COLO829 (cell line): ENCODE data around the gene MCUB.
"Not testable (repeated sequence)": the region's sequence is repeated elsewhere in the genome, so short reads cannot be mapped to it uniquely, and the experiment has no call there.

ENCODE experiments used
- DNase-seq: peaks from one replicate; pipeline ENCODE4 v3.0.0; 2012; ENCODE audit warnings: low spot score

MCUB gene

GRCh38 chr4:109559983-109560686, at the start of gene MCUB:
Gene MCUB, plus strand, starts transcription at chr4:109560246. Its CDS starts 92 bp downstream, at chr4:109560338.
- peak; percentile 88 for DNase-seq

- DNase-seq: no peak
Measured at GRCh38 chr4:109510687-109511086, 49.4 kb upstream of the MCUB start.

DNA sequence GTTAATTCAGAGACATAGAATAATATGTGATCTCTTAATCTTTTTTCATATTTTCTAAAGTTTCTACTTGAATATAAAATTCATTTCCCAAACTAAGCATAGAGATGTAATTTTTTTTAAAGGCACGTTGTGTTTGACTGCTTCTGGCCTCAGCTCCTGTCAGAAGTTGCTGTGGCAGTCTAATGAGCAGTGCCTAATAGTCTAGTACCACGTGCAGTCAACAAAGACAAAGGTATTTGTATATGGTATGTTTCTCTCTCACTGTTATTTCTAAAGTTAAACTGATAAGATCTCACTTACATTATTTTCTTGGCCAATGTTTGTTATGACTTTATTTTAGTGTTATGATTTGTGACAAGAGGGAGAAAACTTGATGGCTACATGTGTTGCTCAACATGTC, 48.6 kb upstream of the MCUB start:
- DNase-seq: no peak

- DNase-seq: not testable (repeated sequence)
Measured at GRCh38 chr4:109513368-109513767, 46.7 kb upstream of the MCUB start.

- DNase-seq: no peak
Measured at GRCh38 chr4:109532182-109532581, 27.9 kb upstream of the MCUB start.

DNA sequence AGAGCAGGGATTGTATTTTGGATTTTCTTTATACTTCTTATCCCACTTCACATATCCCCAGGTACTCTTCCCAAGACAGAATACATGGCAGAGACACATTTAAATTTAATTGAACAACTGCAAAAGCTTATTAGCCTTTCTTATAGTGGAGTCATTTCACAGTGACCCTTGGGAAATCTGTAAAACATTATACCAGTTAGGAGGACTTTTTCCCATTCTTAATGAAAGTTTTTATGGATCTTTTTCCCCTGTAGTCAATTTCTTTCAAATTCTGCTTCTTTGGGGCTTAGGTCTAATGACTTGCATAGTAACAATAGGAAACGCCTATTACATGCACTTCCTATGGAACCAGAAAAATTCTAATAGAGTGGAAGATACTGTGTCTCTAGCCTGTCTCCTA, 14.6 kb upstream of the MCUB start:
- DNase-seq: no peak

- no peak for DNase-seq
Measured at GRCh38 chr4:109547394-109547793, 12.7 kb upstream of the MCUB start.

DNA sequence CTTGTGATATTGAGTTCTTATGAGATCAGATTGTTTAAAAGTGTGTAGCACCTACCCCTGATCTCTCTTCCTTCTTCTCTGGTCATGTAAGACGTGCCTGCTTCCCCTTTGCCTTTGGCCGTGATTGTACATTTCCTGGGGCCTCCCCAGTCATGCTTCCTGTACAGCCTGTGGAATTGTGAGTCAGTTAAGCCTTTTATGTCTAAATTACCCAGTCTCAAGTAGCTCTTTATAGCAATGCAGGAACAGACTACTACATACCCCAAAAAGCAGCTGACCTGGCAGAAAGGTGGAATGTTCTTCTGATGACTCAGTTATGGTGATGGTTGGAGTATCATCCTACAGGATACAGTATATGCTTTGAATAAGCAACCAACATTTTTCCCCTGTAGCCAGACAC, 11.4 kb upstream of the MCUB start:
- DNase-seq: peak; percentile 90

GRCh38 chr4:109552237-109552636, 7.8 kb upstream of the MCUB start:
- no peak for DNase-seq

DNA sequence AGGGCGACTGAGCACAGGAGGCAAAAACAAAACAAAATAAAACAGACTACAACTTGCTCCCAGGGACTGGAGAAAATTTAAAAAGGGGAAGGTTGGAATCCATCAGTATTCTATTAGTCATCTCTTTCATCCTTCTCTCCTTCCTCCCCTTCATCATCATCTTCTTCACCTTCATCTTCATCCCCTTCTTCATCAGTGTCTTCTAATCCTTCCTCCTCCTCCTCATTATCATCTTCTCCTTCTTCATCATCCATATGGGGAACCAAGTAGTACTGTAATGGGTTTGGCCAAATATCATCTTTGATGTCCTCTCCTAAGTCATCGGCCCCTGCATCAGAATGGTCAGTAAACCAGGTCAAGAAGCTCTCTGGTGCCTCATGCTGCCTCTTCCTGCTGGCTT, 6.9 kb upstream of the MCUB start:
- no peak for DNase-seq

GRCh38 chr4:109554971-109555370, 5.1 kb upstream of the MCUB start:
- DNase-seq: no peak

DNA sequence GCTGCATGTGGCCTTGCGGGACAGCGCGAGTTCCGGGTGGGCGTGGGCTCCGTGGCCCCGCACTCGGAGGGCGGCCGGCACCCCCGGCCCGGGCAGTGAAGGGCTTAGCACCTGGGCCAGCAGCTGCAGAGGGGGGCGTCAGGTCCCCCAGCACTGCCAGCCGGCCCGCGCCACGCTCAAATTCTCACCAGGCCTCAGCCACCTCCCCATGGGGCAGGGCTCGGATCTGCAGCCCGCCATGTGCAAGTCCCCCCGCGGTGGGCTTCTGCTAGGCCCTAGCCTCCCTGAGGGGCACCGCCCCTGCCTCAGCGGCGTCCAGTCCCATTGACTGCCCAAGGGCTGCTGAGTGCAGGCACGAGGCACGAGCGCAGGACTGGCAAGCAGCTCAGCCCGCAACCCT, 2.6 kb upstream of the MCUB start:
- DNase-seq: no peak

DNA sequence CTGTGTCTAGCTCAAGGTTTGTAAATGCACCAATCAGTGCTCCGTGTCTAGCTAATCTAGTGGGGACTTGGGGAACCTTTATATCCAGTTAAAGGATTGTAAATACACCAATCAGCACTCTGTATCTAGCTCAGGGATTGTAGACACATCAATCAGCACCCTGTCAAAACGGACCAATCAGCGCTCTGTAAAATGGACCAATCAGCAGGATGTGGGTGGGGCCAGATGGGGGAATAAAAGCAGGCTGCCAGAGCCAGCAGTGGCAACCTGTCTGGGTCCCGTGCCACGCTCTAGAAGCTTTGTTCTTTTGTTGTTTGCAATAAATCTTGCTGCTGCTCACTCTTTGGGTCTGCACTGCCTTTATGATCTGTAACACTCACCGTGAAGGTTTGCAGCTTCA, 2.0 kb upstream of the MCUB start:
- not testable (repeated sequence) for DNase-seq

DNA sequence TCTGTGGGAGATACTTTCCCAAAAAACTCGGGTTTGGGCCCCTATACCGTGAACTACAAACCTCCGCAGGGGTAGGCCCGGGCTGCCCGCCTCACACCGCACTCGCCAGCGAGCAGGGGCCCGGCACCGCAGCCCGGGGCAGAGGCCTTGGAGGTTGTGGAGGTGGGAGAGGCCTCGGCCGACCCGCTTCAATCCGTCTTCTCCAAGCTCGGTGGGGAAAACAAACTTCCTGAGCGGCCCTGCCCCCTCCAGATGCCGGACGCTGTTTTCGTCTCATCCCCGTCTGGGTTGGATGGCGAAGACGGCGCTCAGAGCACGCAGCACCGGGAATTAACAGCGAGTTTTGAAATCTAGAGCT, 442 bp upstream of the MCUB start:
- DNase-seq: no peak

GRCh38 chr4:109560687-109561461, 828 bp downstream of the MCUB start:
- peak; percentile 63 for DNase-seq

DNA sequence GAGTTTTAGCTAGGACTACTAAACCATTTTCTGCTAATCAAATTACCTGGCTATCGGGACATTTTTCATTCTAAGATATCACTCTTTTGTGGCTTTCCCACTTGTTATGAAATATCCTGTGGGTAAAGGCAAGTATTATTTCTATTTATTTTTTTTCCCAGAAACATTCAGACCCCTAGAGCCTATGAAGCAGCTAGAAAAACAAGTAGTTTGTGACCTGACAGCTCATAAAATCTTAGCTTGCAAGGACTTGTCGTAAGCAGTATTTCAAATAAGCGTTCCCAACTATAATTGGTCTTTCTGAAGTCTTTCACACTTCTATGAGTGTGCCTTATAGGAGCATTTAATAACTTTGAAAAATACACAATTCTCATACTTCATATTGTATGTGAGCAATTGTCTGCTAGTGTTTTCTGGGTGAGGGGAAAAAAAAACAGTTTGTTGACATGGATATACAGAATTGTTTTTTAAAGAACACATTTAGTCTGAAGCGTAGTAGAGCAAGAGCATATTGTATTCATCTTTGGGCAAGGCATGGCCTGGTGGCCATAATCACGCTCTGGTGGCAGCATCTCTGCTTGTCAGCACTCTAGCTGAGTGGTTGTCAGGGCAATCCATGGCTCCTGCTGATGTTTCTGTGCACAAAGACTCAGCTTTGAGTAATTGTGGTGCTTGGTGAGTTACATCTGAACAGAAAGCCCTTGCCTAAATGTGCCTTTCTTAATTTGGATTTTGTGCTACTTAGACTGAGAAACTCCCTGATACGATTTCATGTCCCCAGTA, 2.6 kb downstream of the MCUB start:
- no peak for DNase-seq

- no peak for DNase-seq
Measured at GRCh38 chr4:109571494-109571893, 11.4 kb downstream of the MCUB start.

DNA sequence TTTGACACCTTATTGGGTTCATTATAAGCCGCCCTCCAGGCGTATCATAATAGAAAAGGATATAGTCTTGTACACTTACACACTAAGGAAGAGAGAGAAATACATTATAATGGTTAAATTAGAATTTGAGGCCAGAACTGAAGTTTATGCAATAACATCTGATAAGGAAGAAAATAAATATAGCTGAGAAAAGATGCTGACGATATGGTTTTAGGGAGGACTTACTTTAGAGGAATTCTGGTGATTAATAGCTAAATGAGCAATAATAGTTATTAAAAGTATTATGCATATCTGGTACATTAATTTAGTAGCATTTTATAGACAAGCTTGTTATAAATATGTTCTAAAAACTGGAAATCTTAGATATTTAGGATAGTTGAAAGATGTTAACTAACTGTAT, 12.1 kb downstream of the MCUB start:
- DNase-seq: no peak

DNA sequence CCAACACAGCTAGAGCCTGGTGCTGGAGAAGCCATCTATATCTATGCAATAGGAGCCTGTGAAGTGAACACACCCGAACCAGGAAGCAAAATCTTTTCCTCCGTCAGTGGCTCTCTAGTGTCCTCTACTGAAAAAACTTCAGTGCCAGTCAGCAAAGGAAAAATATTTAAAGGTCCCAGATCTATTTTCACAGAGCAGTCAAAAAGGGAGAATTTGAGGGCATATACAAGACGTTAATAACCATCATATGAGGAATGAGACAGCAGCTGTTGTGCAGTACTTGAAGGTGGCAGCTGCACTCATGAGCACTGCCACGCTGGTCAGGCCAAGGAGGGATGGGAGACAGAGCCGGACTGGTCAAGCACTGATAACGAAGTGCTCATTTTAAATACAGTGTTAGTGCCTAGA, 14.4 kb downstream of the MCUB start:
- no peak for DNase-seq

DNA sequence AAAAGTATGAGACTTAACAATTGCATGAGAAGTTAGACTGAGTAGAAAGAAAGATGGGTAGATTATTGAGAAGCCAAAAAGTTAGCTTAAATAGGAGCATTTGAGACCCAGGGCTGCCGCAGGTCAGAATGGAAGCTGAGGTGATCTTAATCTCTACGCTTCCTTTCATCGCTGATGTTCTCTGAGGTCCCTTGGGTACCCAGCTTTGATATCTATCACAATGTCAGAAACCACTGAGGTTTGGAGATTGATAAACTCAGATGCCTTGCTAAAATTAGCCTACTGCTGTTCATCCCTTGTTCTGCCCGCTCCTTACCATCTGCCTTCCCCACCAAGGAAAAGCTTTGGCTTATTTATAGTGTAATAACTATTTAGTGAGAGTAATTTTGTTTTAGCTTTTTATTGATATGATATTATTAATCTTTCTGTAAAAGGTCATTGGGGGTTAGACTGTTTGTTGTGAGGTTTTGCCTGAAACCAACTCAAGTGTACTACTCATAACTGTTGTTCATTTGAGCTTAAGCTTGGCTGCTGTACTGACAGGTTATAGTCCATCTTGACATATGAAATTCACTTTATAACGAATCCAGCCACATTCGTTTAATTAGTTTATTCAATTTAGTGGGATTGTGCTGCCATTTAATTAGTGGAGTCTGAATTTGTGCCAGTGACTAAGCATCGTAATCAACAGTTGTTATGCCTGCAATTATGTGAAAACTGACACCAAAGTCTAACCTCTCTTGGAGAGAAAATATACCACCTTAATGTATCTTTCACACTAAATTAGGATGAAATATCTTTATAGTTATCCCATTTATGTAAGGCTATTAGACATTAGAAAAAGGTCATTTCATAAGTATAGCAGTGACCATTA, 15.1 kb downstream of the MCUB start:
- no peak for DNase-seq

- no peak for DNase-seq
Measured at GRCh38 chr4:109576462-109576861, 16.4 kb downstream of the MCUB start.

DNA sequence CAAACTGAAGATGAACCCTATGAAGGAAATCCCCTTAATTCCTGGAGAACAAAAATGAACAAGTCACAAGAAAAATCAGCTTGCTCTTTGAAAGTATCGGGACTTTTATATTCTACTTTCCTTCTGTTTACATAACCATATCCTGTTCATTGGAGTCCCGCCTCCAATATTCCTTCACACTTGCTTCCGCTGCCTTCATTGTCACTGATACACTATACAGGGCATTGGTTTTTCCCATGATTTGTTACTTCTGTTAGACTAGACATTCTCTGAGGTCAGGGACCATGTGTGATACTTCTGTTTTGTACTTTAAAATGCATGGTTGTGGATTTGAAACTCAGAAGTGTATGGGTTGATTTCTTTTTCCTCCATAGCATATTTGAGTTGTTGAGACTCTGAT, 18.8 kb downstream of the MCUB start:
- DNase-seq: no peak
